GM21619 (cell line): Measurements from ENCODE around the gene SUSD3.

Source experiments
- ATAC-seq: cut with Tn5 transposase; IDR thresholded peaks from one replicate; pipeline ENCODE4 v1.9.1; 2021; ENCODE audit not compliant: unreplicated experiment

SUSD3 gene

GRCh38 chr9:93072383-93072795, 13.9 kb downstream of the SUSD3 start:
- no peak for ATAC-seq

- no peak for ATAC-seq
These were observed 17.7 kb downstream of the SUSD3 start for GRCh38 chr9:93076101-93076791.

- ATAC-seq = no peak
These were observed 18.3 kb downstream of the SUSD3 start for GRCh38 chr9:93076792-93077128.

- ATAC-seq = no peak
These were observed 18.9 kb downstream of the SUSD3 start for GRCh38 chr9:93077367-93077766.

- ATAC-seq = no peak
These were observed 19.3 kb downstream of the SUSD3 start for GRCh38 chr9:93077811-93078210.

GRCh38 chr9:93079371-93079770, 20.9 kb downstream of the SUSD3 start:
- no peak for ATAC-seq

GRCh38 chr9:93080406-93080805, 21.9 kb downstream of the SUSD3 start:
- ATAC-seq = no peak

GRCh38 chr9:93081081-93081529, 22.6 kb downstream of the SUSD3 start:
- no peak for ATAC-seq

- no peak for ATAC-seq
These were observed 23.4 kb downstream of the SUSD3 start for GRCh38 chr9:93081931-93082330.

- no peak for ATAC-seq
These were observed 24.4 kb downstream of the SUSD3 start for GRCh38 chr9:93082841-93083411.

- ATAC-seq = no peak
These were observed 25.3 kb downstream of the SUSD3 start for GRCh38 chr9:93083592-93084470.

GRCh38 chr9:93084471-93084881, 26.0 kb downstream of the SUSD3 start:
- ATAC-seq = no peak

- ATAC-seq = no peak
These were observed 27.2 kb downstream of the SUSD3 start for GRCh38 chr9:93085676-93086075.

GRCh38 chr9:93086447-93087224, 28.1 kb downstream of the SUSD3 start:
- ATAC-seq = no peak

- ATAC-seq = no peak
These were observed 29.6 kb downstream of the SUSD3 start for GRCh38 chr9:93087971-93088655.

GRCh38 chr9:93088656-93089015, 30.1 kb downstream of the SUSD3 start:
- no peak for ATAC-seq

- no peak for ATAC-seq
These were observed 30.5 kb downstream of the SUSD3 start for GRCh38 chr9:93089024-93089423.

GRCh38 chr9:93089481-93089991, 31.0 kb downstream of the SUSD3 start:
- no peak for ATAC-seq

GRCh38 chr9:93090091-93090655, 31.7 kb downstream of the SUSD3 start:
- no peak for ATAC-seq

GRCh38 chr9:93091056-93091452, 32.6 kb downstream of the SUSD3 start:
- no peak for ATAC-seq
